Activated CD4-positive, alpha-beta T cell treated with anti-CD3 and anti-CD28 coated beads, Interleukin-10, Interleukin-2, amounts not matched to agents 100 ng/mL and 50 ng/mL, durations not matched to agents 16 hours and 8 hours (primary cell): ENCODE results near the gene WDR64.
"Not testable (repeated sequence)": the region's sequence is repeated elsewhere in the genome, so short reads cannot be mapped to it uniquely, and the experiment has no call there.

Source experiments
- DNase-seq: peaks from one replicate; pipeline ENCODE4 v3.0.0-alpha.2; 2020

WDR64 gene

GRCh38 chr1:241749041-241749944, 97.2 kb downstream of the WDR64 start:
- DNase-seq: no peak

- DNase-seq: no peak
Observed at GRCh38 chr1:241749945-241750695, 98.0 kb downstream of the WDR64 start.

GRCh38 chr1:241751524-241751923, 99.4 kb downstream of the WDR64 start:
- no peak for DNase-seq

GRCh38 chr1:241762713-241763339, 110.7 kb downstream of the WDR64 start:
- DNase-seq: no peak

- DNase-seq: no peak
Observed at GRCh38 chr1:241765390-241765789, 113.3 kb downstream of the WDR64 start.

- DNase-seq: no peak
Observed at GRCh38 chr1:241767737-241768136, 115.7 kb downstream of the WDR64 start.

GRCh38 chr1:241770115-241770514, 118.0 kb downstream of the WDR64 start:
- no peak for DNase-seq

- DNase-seq: no peak
Observed at GRCh38 chr1:241771117-241771516, 119.0 kb downstream of the WDR64 start.

GRCh38 chr1:241772932-241773500, 120.9 kb downstream of the WDR64 start:
- DNase-seq: no peak

GRCh38 chr1:241773991-241774390, 121.9 kb downstream of the WDR64 start:
- DNase-seq: no peak

- DNase-seq: no peak
Observed at GRCh38 chr1:241775021-241775420, 122.9 kb downstream of the WDR64 start.

GRCh38 chr1:241776911-241777310, 124.8 kb downstream of the WDR64 start:
- no peak for DNase-seq

GRCh38 chr1:241778117-241778516, 126.0 kb downstream of the WDR64 start:
- DNase-seq: no peak

- no peak for DNase-seq
Observed at GRCh38 chr1:241779897-241780296, 127.8 kb downstream of the WDR64 start.

- DNase-seq: no peak
Observed at GRCh38 chr1:241782396-241782795, 130.3 kb downstream of the WDR64 start.

GRCh38 chr1:241787691-241788090, 135.6 kb downstream of the WDR64 start:
- DNase-seq: no peak

GRCh38 chr1:241789061-241789460, 137.0 kb downstream of the WDR64 start:
- DNase-seq: no peak

- DNase-seq: no peak
Observed at GRCh38 chr1:241799416-241799815, 147.3 kb downstream of the WDR64 start.

GRCh38 chr1:241800640-241801039, 148.6 kb downstream of the WDR64 start:
- no peak for DNase-seq

- no peak for DNase-seq
Observed at GRCh38 chr1:241802863-241803262, 150.8 kb downstream of the WDR64 start.

GRCh38 chr1:241804706-241805105, 152.6 kb downstream of the WDR64 start:
- DNase-seq: not testable (repeated sequence)

- no peak for DNase-seq
Observed at GRCh38 chr1:241808265-241808664, 156.2 kb downstream of the WDR64 start.

GRCh38 chr1:241810769-241811405, 158.8 kb downstream of the WDR64 start:
- DNase-seq: no peak
